Spleen (tissue), 11 donors: Measurements from ENCODE around the gene SLC25A29. TPM values are rescaled to one million over a fixed set of nuclear protein-coding genes. Genes with fewer than 3 reads are reported as not detected.

ENCODE experiments used
- DNase-seq: peaks from one replicate; pipeline ENCODE4 v3.0.0-alpha.2; 2020
- H3K27ac ChIP-seq, 8 donors: fragments of 200-600 bp; sonication (generic) in 7 of 8; 1 replicate in 4 of 8; 2 replicates in 4 of 8; pipeline versions ENCODE4 v1.5.0 to v1.8.0; 2016 to 2021; ENCODE audit warnings: inconsistent platforms in 4 of 8, mild to moderate bottlenecking in 4 of 8, moderate library complexity in 1 of 8
- H3K27me3 ChIP-seq, 7 donors: fragments of 200-600 bp; sonication (generic) in 6 of 7; replicated peaks in 1 of 7; 1 replicate in 4 of 7; 2 replicates in 3 of 7; pipeline versions ENCODE4 v1.5.0 to v1.8.0; 2016 to 2021; ENCODE audit warnings: inconsistent platforms in 3 of 7, mild to moderate bottlenecking in 1 of 7
- H3K36me3 ChIP-seq, 6 donors: fragments of 200-600 bp; sonication (generic) in 5 of 6; 1 replicate in 4 of 6; 2 replicates in 2 of 6; pipeline versions ENCODE4 v1.5.0 to v1.8.0; 2016 to 2021; ENCODE audit warnings: inconsistent platforms in 2 of 6
- H3K4me1 ChIP-seq, 6 donors: fragments of 200-600 bp; sonication (generic) in 5 of 6; 1 replicate in 3 of 6; 2 replicates in 3 of 6; pipeline versions ENCODE4 v1.5.0 to v1.8.0; 2016 to 2021; ENCODE audit warnings: inconsistent platforms in 3 of 6
- H3K4me3 ChIP-seq, 8 donors: fragments of 200-600 bp; sonication (generic) in 7 of 8; 1 replicate in 4 of 8; 2 replicates in 4 of 8; pipeline versions ENCODE4 v1.5.0 to v1.8.0; 2016 to 2021; ENCODE audit warnings: inconsistent platforms in 4 of 8, mild to moderate bottlenecking in 4 of 8, moderate library complexity in 2 of 8
- H3K9me3 ChIP-seq, 8 donors: fragments of 200-600 bp; sonication (generic) in 7 of 8; 1 replicate in 4 of 8; 2 replicates in 4 of 8; pipeline versions ENCODE4 v1.5.0 to v1.8.0; 2016 to 2021; ENCODE audit warnings: inconsistent platforms in 4 of 8
- CTCF ChIP-seq, 11 experiments: fragments of 200-600 bp in 7 of 11; fragments of 450-650 bp in 4 of 11; sonication (generic) in 4 of 11; IDR thresholded peaks in 8 of 11; conservative IDR thresholded peaks in 3 of 11; 1 replicate in 7 of 11; 2 replicates in 4 of 11; pipeline versions ENCODE4 v1.4.0 to v1.8.0; 2016 to 2021; ENCODE audit warnings: antibody characterized with exemption in 11 of 11, inconsistent platforms in 4 of 11, mild to moderate bottlenecking in 1 of 11
- POLR2A ChIP-seq, 3 donors: fragments of 450-650 bp; IDR thresholded peaks; one replicate each; pipeline ENCODE4 v1.5.1; 2017; ENCODE audit warnings: antibody characterized with exemption in 3 of 3, mild to moderate bottlenecking in 1 of 3
- POLR2AphosphoS5 ChIP-seq, 3 donors: sonication (generic); formaldehyde crosslinking; IDR thresholded peaks; one replicate each; pipeline ENCODE4 v1.5.1; 2017; ENCODE audit warnings: antibody characterized with exemption in 3 of 3
- WGBS, 5 donors: extraction: QIAGEN DNeasy Blood & Tissue Kit in 3 of 5; methylation state at CpG; one replicate each; pipeline versions ENCODE4 v1.1.5 to v1.1.7; 2013 to 2018; 5-methylcytosine and 5-hydroxymethylcytosine counted together
- intact Hi-C: fragments of 100-400 bp; cut with DNase I; formaldehyde crosslinking; loops from one replicate; pipeline ENCODE4 v1.15.0; 2023; ENCODE audit warnings: low total_unique reads
- polyA plus RNA-seq, 3 donors: library from polyadenylated mRNA; stranded (reverse); fragments of 200-250 nt; gene quantifications; one replicate each; pipeline ENCODE4 v1.2.1, GENCODE V29; 2013
- total RNA-seq, 7 donors: library from RNA; depleted of rRNA in 3 of 7; stranded (reverse); fragments of >200 nt in 3 of 7; fragmentation: NEBNext Ultra II Directional in 4 of 7; extraction: Animal tissue kit (Norgen Biotek cat#: 25700) in 4 of 7; gene quantifications; one replicate each; pipeline versions ENCODE4 v1.1.0 to v1.2.1, GENCODE V29; 2016 to 2021
- donor health status: healthy with polysubstance abuse.
- donor health status: DM: no; HTN: no; CAD: no; lungs with moderate emphysema.
- donor health status: DM: no; HTN: no; CAD: no.
- donor health status: Bipolar disorder and iron deficiency.
- donor health status: healthy.
- donor health status: DM: no; HTN: no; CAD: no.
- donor health status: DM: yes; HTN: yes; CAD: no.

Gene SLC25A29
- total and polyA plus RNA-seq, 10 donors = 19.6 to 52.9 (median 32.5) TPM

GRCh38 chr14:100278702-100279101 is 27.5 kb downstream of the SLC25A29 start:
- H3K27ac ChIP-seq = peak overlapping the region in 7 of 8 donors; percentile 26 to 58 (median 44)
- intact Hi-C loops = no loop called here
- H3K36me3 ChIP-seq = peaks cover 0 to 78% (median 12%) of the 10 kb centered on the region in 6 donors
- WGBS, 5 donors = 35 to 49% (median 38%) methylated on average over 8 of the region's 8 CpGs
- H3K4me1 ChIP-seq = peaks cover 18 to 89% (median 37%) of the 10 kb centered on the region in 6 donors
- H3K4me3 ChIP-seq = no peak overlapping the region
- H3K9me3 ChIP-seq = no peaks in the 10 kb centered on the region
- TF ChIP-seq POLR2AphosphoS5 (IDR thresholded peaks at IDR 0.05) (peak; percentile 47 to 71 (median 50)), CTCF (IDR thresholded peaks at IDR 0.05 in 8 of 11, conservative IDR thresholded peaks at IDR 0.05 in 3 of 11) (peak in 6 of 11 experiments; percentile 24 to 42 (median 30)), POLR2A (IDR thresholded peaks at IDR 0.05) (no peak)
- no peaks in the 10 kb centered on the region for H3K27me3 ChIP-seq
- no peak for DNase-seq

- H3K4me1 ChIP-seq = peaks cover 18 to 97% (median 46%) of the 10 kb centered on the region in 6 donors
These were observed 31.0 kb downstream of the SLC25A29 start for GRCh38 chr14:100275214-100275613.

DNA sequence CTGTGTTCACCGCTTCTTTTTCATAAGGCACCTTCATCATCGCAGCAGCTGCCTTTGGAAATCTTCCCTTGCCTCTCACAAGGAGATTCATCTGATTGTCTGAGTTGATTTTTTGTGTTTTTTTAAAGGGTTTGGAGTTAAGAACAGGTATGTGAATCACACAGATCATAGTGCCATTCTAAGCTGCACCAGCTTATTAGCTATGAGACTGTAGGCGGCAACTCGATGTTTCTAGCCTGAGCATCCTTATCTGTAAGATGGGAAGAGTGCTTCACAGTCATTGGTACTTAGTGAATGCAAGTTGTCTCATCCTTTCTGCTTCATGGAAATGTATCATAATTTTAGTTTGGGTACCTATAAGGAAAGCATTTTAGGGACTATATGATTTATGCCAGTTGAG is 32.0 kb downstream of the SLC25A29 start:
- Histone ChIP-seq H3K4me3 (no peak overlapping the region), H3K27ac (no peak overlapping the region), H3K27me3 (no peaks in the 10 kb centered on the region), H3K4me1 (peaks cover 12 to 93% (median 44%) of the 10 kb centered on the region in 6 donors), H3K9me3 (no peaks in the 10 kb centered on the region), H3K36me3 (peaks cover 0 to 45% (median 12%) of the 10 kb centered on the region in 6 donors)
- TF ChIP-seq POLR2A (IDR thresholded peaks at IDR 0.05) (no peak), CTCF (IDR thresholded peaks at IDR 0.05 in 8 of 11, conservative IDR thresholded peaks at IDR 0.05 in 3 of 11) (no peak), POLR2AphosphoS5 (IDR thresholded peaks at IDR 0.05) (no peak)
- no peak for DNase-seq
- intact Hi-C loops = no loop called here
- WGBS, 5 donors = 93 to 98% (median 95%) methylated on average over 4 of the region's 4 CpGs

More at GRCh38 chr14:100275214-100275613, 31.0 kb downstream of the SLC25A29 start:
- Histone ChIP-seq H3K4me3 (no peak overlapping the region), H3K27me3 (no peaks in the 10 kb centered on the region), H3K27ac (peak overlapping the region in 1 of 8 donors; percentile 14), H3K9me3 (no peaks in the 10 kb centered on the region), H3K36me3 (peaks cover 0 to 48% (median 12%) of the 10 kb centered on the region in 6 donors)
- intact Hi-C loops = no loop called here
- DNase-seq = no peak
- WGBS, 5 donors = 41 to 51% (median 45%) methylated on average over 7 of the region's 7 CpGs
- no peak for TF ChIP-seq POLR2A (IDR thresholded peaks at IDR 0.05)
- TF ChIP-seq CTCF (IDR thresholded peaks at IDR 0.05 in 8 of 11, conservative IDR thresholded peaks at IDR 0.05 in 3 of 11) = no peak
- no peak for TF ChIP-seq POLR2AphosphoS5 (IDR thresholded peaks at IDR 0.05)

DNA sequence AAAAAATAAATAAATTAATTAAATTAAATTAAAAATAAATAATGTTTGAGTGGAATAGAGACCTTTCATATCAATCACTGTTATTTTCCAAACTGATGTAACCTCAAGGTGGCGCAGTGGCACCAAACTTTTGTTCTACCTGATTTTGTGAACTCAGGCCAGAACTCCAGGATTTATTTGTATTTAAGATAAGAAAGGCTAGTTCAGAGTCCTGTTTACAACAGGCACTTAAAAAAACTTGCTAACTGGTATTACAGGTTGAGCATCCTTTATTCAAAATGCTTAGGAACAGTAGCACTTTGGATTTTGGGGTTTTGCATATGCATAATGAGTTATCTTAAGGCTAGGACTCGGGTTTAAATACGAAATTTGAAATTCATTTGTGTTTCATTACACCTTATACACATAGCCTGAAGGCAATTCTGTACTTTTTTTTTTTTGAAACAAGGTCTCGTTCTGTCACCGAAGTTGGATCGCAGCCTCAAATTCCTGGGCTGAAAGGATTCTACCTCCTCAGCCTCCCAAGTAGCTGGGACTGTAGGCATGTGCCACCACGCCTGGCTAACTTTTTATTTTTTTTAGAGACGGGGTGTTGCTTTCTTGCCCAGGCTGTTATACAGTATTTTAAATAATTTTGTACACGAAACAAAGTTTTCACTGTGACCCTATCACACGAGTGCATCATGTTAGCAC is 34.9 kb downstream of the SLC25A29 start:
- peaks cover 4 to 95% (median 42%) of the 10 kb centered on the region in 6 donors for H3K4me1 ChIP-seq
- no peak overlapping the region for H3K4me3 ChIP-seq
- WGBS, 5 donors = 86 to 93% (median 92%) methylated on average over 10 of the region's 10 CpGs
- H3K27me3 ChIP-seq = no peaks in the 10 kb centered on the region
- no peaks in the 10 kb centered on the region for H3K9me3 ChIP-seq
- H3K36me3 ChIP-seq = peaks cover 0 to 50% (median 2%) of the 10 kb centered on the region in 6 donors
- H3K27ac ChIP-seq = no peak overlapping the region
- DNase-seq = no peak
- intact Hi-C loops = no loop called here
- TF ChIP-seq POLR2AphosphoS5 (IDR thresholded peaks at IDR 0.05) (no peak), CTCF (IDR thresholded peaks at IDR 0.05 in 8 of 11, conservative IDR thresholded peaks at IDR 0.05 in 3 of 11) (peak in 4 of 11 experiments; percentile 11 to 27 (median 20)), POLR2A (IDR thresholded peaks at IDR 0.05) (no peak)
